ENCODE data around the gene SORCS1.

DNA sequence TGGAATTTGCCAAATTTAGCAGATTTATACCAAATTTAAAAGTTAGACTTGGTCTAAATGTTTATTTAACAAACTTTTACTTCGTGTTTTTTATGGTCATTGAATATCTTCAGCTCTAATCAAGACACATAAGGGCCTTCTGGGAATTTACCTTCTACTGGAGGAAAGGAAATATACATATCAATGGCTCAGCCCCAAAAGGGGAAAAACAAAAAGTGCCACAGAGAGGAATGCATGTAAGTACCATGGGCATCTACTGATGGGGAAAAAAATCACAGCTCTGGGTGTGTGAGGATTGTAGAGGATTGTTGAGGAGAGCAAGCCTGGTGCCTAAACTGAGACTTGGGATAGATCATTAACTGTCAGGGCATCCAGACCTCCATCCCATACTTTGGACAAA is 260.3 kb downstream of the SORCS1 start:
- TF ChIP-seq, protein P1, sequence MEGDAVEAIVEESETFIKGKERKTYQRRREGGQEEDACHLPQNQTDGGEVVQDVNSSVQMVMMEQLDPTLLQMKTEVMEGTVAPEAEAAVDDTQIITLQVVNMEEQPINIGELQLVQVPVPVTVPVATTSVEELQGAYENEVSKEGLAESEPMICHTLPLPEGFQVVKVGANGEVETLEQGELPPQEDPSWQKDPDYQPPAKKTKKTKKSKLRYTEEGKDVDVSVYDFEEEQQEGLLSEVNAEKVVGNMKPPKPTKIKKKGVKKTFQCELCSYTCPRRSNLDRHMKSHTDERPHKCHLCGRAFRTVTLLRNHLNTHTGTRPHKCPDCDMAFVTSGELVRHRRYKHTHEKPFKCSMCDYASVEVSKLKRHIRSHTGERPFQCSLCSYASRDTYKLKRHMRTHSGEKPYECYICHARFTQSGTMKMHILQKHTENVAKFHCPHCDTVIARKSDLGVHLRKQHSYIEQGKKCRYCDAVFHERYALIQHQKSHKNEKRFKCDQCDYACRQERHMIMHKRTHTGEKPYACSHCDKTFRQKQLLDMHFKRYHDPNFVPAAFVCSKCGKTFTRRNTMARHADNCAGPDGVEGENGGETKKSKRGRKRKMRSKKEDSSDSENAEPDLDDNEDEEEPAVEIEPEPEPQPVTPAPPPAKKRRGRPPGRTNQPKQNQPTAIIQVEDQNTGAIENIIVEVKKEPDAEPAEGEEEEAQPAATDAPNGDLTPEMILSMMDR (IDR thresholded peaks at IDR 0.05; ENCODE audit: insufficient read depth, low read length, poor library complexity, severe bottlenecking) = no peak
- no peak for TF ChIP-seq EZH2phosphoT487 (conservative IDR thresholded peaks at IDR 0.05; ENCODE audit: low read length)
